Glomerular endothelial cell (primary cell): ENCODE data around the gene IFITM5. TPM values are rescaled to one million over a fixed set of nuclear protein-coding genes. Genes with fewer than 3 reads are reported as not detected.
"Not testable (repeated sequence)": the region's sequence is repeated elsewhere in the genome, so short reads cannot be mapped to it uniquely, and the experiment has no call there.

Source experiments
- DNase-seq: peaks from one replicate; pipeline ENCODE4 v3.0.0-alpha.2; 2011; ENCODE audit warnings: low read depth, low spot score; ENCODE audit errors: extremely low read depth
- total RNA-seq: library from RNA; depleted of rRNA; stranded (reverse); fragments of >200 nt; gene quantifications from 2 replicates; pipeline ENCODE4 v1.2.3, GENCODE V29; 2015

IFITM5 gene
- not detected in 2 replicates for total RNA-seq

DNA sequence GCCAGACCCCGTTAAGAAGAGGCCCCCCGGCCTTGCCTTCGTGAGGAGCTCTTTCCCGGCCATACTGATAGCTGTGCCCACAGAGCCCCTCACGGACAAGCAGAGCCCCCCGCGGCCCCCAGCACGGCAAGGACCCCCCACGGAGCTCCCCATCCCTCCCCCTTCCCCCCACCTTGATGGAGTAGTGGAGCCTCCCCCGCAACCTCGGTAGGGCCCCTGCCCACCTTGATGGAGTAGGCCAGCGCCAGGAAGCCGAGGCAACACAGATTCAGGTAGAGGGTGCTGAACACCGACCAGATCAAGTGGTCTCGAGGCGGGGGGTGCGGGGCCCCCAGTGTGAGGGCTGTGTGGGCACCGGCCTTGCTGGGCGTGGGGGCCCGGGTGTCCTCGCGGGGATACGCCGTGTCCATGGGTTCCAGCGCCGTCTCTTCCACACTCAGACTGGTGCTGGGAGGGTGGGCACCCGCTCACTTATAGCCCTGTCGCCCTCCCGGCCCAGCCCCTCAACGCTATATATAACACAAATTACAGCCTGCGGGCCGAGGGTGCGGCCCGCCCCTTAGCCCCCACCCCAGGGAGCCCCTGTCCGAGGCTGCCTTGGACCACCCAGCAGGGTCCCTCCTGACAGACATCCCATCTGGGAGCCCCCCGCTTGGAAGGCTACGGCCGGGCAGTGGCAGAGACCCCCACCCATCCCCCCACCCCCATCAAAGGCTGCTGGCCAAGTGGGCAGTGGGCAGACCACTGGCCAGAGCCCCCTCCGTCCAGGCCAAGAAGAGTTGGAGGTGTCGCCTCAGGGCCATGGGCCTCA lies at the start of gene IFITM5:
TSS of gene IFITM5 (minus strand) at position 446 of the 811 bp plus-strand sequence. CDS start at position 410, 36 bp downstream.
- DNase-seq, result no peak

DNA sequence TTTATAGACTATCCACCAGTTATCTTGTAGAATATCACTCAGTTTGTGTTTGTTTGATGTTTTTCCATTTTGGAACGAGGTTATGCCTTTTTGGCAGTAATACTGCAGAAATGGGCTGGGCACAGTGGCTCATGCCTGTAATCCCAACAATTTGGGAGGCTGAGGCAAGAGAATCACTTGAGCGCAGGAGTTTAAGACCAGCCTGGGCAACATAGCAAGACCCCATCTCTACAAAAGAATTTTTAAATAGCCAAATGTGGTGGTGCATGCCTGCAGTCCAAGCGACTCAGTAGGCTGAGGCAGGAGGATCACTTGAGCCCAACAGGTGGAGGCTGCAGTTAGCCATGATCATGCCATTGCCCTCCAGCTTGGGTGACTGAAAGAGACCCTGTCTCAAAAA lies 47.2 kb upstream of the IFITM5 start:
- DNase-seq, result no peak

DNA sequence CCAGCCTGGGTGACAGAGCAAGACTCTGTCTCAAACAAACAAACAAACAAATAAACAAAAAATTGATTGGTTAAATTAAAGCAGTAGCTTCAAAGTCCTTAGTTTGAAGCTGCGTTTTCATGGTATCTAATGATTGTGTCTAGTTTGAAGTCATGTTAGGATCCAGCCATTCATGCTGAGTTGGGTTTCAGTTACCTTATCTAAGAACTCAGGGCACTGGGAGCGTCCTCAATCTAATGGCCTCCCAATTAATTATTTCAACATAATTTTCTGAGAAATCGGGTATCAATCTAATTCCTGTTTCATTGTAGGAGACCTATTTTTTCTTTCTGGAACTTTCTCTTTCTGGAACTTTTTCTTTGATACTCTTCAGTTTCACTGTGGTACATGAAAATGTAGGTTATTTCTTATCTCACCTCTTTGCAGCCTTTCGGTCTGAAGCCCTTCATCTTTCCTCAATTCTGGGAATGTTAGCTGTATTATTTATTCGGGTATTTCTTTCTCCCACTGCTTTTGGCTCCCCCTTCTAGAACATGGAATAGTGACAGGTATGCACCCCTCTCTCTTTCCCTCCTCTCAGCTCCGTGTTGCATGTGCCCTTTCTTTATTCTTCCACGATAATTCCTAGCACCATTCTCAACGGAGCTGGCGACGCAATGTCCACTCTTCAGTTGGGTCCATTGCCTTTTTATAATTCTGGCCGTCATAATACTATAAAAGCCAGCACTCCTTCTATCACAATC lies 45.7 kb upstream of the IFITM5 start:
- no peak for DNase-seq

DNA sequence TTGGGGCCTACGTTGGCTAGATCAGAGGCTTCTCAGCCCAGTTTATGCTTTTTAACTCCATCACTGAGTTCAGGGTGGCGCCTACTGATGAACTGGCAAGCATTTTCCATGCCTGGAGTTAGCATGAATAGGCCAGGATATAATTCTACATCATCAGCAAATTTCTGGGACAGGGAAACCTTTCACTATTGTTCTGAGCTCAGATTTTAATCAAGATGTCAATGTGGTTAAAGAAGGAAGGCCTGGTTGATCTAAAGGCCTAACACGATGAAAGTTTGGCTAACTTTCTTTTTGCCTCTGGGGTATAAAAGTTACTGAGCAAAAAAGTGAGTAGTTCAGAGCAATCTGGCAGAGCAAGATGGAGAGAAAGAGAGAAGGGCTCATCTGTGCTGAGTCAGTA lies 43.0 kb upstream of the IFITM5 start:
- no peak for DNase-seq

DNA sequence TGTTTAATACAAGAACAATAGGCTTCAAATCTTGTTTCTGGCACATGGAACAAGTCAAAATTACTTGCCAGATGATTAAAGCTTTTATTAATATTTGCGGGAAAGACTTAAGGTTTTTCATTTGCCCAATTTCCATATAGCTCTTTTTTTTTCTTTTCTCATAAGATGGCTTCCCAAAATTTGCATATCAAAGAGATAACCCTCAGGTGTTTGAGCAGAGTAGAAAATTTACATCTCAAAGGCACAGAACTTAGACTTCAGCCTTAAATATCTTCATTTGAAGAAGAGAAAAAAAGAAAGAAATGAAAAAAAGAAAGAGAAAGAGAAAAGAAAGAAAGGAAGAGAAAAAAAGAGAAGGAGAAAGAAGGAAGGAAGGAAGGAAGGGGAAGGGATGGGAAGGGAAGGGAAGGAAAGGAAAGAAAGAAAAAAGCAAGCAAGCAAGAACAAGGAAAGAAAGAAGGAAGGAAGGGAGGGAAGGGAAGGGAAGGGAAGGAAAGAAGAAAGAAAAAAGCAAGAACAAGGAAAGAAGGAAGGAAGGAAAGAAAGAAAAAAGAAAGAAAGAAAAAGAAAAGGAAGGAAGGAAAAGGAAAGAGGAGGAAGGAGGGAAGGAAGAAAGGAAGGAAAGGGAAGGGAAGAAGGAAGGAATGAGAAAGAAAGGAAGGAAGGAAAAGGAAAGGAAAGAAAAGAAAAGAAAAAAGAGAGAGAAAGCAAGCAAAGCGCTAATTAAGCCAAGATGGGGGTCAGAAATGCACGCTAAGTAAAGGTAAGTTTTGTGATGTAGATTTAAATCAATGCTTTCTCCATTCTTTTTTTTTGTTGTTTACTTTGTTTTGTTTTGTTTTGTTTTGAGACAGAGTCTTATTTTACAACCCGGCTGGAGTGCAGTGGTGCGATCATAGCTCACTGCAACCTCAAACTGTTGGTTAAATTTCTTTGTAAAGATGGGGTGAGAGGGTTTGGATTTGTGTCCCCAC lies 41.5 kb upstream of the IFITM5 start:
- no peak for DNase-seq

DNA sequence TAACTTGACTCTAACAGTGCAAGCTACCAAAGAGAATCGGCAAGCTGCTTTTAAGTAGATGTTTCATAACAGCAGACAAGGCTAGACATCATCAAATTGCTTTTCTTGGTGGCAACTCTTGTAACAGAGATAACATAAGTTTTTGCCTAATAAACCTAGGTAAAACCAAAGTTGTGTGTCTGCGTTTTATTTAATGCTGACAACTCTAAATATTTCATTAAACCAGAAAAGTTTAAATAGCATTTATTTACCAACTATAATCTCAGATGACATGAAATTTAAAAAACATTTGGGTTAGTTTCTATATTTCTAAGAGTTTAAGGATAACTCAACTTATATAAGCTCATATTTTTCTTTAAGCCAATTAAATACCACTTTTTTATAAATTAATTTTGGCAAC lies 40.6 kb upstream of the IFITM5 start:
- no peak for DNase-seq

DNA sequence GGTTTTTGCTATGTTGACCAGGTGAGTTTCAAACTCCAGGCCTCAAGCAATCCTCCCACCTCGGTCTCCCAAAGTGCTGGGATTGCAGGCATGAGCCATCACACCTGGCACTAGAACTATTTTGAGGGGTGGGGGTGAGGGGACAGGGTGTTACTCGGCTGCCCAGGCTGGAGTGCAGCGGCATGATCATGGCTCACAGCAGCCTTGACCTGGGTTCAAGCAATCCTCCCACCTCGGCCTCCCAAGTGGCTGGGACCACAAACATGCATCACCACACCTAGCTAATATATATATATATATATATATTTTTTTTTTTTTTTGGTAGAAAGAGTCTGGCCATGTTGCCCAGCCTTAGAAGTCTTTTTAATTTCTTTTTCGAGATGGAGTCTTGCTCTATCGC lies 38.4 kb upstream of the IFITM5 start:
- no peak for DNase-seq

DNA sequence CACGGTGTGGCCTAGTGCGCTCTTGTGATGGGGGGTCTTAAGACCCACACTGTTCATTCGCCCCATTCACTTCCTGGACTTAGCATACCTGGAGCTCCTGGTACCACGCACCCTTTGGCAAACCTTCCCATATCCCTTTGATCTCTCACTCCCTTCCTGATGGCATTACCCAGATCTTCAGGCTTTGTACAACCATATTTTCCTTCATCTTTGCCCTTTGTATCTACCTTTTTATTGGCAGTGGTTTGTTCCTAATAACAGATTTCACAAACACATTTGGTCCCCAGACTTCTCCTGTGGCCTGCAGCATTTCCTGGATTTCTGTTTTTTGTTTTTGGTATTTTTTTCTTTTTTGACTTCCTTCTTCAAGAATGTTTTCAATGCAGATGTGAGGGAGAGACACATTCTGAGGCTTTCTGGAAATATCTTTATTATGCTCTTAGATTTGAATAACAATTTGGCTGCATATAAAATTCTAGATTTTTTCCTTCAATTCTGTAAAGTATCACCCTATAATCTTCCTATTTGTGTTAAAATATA lies 37.4 kb upstream of the IFITM5 start:
- DNase-seq, result no peak

DNA sequence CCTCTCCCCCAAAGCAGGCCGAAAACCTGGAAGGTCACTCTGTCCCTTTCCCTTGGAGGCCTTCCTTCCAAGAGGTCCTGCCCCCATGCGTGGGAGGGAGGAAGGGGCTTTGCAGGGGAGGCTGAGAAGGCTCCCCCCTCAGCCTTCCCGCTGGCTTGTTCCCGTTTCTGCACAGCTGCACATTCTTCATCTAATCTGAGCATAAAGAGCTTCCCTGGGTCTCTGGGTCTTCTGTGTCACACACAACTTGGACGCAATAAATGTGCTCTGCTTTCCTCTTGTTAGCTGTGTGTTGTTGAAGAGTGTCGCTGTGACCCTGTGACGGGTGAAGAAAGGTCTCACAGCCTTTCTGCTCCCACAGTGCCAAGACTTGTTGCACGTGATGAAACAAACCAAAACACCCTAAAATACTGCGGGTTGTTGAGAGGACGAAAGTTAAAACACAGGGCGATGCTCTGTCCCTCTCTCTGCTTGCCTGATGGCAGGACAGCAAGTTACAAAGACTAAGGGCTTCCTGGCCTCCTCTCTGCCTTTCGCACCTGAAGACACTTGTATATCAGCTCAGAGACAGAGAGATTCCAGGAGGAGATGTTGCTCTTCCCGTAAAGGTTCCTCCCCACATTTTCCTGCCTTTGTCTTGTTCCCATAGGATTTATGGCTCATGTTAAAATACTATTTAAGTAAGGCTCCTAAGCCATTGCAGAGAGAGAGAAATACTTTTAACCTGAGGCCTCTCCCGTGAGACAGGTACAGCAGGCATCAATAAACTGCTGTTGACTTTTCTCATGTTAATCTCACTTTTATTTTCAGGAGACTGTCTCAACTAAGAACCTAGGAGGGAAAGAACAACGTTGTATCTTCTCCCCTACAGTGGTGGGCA lies 36.7 kb upstream of the IFITM5 start:
- DNase-seq, result no peak

DNA sequence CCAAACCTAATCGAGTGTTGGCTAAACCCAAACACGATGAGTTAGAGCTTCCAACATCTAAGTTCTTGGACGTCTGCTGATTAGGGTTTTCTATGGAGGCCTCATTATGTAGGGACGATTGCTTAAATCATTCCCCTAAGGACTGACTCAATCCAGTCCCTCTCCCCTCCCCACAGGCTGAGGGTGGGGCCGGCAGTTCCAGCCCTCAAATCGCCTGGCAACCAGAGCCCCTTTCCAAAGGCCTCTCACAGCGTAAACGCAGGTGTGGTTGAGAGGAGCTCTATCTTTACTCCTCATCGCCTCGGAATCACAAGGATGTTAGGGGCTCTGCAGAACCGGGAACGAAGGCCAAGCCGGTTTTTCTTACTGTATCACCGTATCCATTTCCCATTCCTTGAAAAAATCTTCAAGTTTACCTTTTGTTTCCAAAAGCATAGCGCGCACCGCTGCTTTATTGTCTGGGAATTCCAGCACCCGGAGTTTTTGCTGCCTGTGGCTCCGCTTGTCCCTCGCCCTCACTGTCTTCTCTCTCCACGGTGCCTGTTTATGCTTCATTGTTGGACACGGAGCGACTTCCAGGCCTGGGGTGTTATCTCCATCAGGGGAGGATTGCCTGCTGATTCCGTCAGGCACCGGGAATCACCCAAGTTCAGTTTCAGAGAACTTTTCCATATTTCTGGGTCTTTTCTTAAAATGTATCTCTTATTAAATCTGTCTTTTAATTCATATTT lies 35.1 kb upstream of the IFITM5 start:
- DNase-seq, result no peak

DNA sequence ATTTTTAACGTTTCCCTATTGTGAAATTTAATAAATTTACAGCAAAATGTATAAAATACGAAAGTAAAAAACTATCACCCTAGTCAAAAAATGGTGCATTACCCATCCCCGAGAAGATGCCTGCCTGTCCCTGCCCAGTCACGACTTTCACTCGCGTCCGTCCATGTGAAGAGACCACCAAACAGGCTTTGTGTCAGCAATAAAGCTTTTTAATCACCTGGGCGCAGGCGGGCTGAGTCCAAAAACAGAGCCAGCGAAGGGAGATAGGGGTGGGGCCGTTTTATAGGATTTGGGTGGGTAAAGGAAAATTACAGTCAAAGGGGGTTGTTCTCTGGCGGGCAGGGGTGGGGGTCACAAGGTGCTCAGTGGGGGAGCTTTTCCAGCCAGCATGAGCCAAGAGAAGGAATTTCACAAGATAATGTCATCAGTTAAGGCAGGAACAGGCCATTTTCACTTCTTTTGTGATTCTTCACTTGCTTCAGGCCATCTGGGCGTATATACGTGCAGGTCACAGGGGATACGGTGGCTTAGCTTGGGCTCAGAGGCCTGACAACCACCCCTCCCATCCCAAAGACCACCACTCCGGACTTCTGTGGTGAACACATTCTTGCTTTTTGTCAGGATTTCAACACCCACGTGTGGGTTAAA lies 34.4 kb upstream of the IFITM5 start:
- not testable (repeated sequence) for DNase-seq

DNA sequence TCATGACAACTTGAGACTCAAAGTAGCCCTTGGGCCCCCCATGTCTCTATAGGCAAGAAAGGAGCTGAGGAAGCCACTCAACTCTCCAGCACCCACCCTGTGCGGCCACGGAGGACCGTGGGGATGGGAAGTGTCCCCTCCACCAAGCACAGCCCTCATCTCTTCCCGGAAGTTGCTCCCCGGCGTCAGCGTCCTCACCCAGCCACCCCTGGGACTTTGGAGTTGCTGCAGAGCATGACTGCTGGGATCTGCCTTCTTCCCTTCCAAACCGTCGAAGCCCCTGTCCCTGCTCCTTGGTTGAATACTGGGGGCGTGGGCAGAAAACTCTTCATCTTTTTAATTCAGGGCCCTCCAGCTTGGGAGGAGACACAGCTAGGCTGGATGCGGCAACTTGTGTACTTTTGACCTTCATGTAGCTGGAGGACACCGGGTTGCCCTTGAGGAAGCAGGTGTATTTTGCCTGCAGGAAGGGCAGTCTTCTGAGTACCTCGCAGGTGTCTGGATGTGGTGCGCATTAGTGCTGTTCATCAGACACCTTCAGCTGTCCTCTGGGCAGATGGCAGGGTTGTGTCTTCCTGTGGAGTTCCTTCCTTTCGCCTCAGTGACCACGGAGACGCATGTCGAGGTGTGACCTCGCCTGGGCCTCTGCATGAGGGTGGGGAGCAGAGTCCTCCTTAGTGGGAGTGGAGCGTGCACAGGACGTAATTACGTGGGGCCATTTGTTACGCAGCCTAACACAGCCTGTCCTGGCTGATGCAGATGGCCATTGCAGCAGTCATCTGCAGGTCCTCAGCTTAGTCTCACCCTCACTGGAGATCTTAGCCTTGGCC lies 33.5 kb upstream of the IFITM5 start:
- DNase-seq, result no peak

DNA sequence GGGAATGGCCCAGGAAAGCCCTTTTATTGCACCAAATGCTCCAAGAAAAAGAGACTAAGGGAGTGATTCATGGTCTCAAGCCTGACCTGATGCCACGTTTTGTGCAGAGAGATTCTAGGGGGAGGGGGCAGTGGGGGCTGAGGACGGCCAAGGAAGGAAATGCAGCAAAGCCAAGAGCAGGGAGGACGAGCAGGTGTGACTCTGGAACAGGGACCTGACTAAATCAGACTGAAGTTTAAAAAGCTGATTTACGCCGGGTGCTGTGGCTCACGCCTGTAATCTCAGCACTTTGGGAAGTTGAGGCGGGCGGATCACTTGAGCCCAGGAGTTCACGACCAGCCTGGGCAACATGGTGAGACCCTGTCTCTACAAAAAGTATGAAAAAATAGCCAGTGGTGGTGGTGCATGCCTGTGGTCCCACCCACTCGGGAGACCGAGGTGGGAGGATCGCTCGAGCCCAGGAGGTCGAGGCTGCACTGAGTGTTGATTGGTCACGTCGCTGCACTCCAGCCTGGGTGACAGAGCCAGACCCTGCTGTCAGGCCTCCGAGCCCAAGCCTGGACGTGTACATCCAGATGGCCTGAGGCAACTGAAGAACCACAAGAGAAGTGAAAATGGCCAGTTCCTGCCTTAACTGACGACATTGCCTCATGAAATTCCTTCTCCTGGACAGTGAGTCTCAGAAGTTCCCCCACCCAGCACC lies 32.2 kb upstream of the IFITM5 start:
- no peak for DNase-seq

DNA sequence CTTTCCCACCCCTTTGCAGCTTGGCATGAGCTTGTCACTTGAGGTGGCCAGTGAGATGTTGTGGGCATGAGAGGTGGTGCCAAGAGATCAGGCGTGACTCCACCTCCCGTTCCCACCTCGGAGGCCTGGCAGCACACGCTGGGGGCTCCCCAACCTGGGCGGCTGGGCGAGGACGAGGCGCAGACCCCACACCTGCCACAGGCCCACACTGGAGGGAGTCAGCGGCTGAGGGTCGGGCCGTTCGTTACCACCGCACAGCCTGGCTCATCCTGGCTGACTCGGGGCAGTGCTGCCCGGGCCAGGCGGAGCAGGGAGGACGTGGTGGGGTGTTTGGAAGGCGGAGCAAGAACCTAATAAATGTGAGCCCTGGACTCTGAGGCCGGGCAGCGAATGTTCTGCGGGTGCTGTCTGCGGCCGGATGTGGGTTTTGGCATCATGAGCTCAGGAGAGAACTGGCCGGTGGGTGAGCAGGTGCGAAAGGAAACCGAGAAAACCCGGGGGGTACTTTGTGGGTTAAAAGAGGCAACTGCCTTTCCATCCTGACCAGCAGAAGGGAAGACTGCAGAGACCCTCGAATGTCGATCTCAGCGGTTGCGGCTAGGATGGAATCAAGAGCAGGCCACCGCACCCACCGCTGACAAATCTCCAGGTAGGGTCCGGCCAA lies 31.5 kb upstream of the IFITM5 start:
- no peak for DNase-seq

DNA sequence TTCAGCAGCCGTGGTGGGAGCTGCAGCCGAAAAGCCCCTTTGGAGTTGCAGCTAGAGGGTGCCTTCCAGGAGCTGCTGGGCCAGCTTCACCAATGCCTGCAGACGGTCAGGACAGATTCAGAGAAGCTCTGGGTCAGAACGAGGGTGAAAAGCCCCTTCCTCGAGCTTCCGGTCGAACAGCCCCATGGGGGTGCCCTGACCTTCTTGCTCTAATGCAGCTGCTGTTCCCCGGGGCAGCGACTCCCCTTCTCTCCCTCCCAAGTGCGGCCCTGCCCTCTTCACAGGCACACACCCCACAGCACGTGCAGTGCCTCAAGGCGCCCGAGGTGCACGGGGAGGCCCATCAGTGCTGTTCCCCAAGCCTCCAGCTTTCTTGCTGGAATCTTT lies 31.0 kb upstream of the IFITM5 start:
- DNase-seq, result no peak

DNA sequence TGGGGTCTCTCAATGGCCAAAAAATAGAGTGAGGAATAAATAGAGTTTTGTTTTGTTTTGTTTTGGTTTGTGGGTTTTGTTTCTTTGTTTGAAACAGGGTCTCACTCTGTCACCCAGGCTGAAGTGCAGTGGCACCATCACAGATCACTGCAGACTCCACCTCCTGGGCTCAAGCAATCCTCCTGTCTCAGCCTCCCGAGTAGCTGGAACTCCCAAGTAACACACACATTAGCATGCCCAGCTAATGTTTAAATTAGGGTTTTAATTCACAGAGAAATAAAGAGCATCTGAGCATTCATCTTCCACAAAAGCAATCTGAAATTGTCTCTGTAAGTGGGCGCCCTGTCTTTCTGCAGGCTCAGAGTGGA lies 30.5 kb upstream of the IFITM5 start:
- no peak for DNase-seq
